Breast epithelium (tissue), 3 donors: Measurements from ENCODE around the gene BTBD6.

Source experiments
- POLR2AphosphoS5 ChIP-seq, 3 donors: sonication (generic); formaldehyde crosslinking; IDR thresholded peaks; one replicate each; pipeline ENCODE4 v1.6.1; 2017; ENCODE audit warnings: antibody characterized with exemption in 3 of 3
- TF ChIP-seq, protein P1 (sequence below), 3 donors: fragments of 450-650 bp; IDR thresholded peaks; one replicate each; pipeline ENCODE4 v1.5.1; 2016 to 2017; ENCODE audit warnings: antibody characterized with exemption in 3 of 3, mild to moderate bottlenecking in 3 of 3, moderate library complexity in 3 of 3

GRCh38 chr14:105201156-105201924, 47.0 kb upstream of the BTBD6 start:
- TF ChIP-seq, protein P1, sequence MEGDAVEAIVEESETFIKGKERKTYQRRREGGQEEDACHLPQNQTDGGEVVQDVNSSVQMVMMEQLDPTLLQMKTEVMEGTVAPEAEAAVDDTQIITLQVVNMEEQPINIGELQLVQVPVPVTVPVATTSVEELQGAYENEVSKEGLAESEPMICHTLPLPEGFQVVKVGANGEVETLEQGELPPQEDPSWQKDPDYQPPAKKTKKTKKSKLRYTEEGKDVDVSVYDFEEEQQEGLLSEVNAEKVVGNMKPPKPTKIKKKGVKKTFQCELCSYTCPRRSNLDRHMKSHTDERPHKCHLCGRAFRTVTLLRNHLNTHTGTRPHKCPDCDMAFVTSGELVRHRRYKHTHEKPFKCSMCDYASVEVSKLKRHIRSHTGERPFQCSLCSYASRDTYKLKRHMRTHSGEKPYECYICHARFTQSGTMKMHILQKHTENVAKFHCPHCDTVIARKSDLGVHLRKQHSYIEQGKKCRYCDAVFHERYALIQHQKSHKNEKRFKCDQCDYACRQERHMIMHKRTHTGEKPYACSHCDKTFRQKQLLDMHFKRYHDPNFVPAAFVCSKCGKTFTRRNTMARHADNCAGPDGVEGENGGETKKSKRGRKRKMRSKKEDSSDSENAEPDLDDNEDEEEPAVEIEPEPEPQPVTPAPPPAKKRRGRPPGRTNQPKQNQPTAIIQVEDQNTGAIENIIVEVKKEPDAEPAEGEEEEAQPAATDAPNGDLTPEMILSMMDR (IDR thresholded peaks at IDR 0.05) = no peak
- no peak for TF ChIP-seq POLR2AphosphoS5 (IDR thresholded peaks at IDR 0.05)
